Measurements from ENCODE around the gene TNFRSF8.

TNFRSF8 gene

GRCh38 chr1:12140016-12140415 lies 76.9 kb downstream of the TNFRSF8 start:
- FAIRE-seq (no peak), DNase-seq (ENCODE audit: insufficient read length, low spot score) (no peak)

GRCh38 chr1:12140515-12141162 lies 77.5 kb downstream of the TNFRSF8 start:
- FAIRE-seq, result no peak
- no peak for DNase-seq (ENCODE audit: insufficient read length, low spot score)

- DNase-seq (ENCODE audit: insufficient read length, low spot score), result no peak
- FAIRE-seq, result no peak
Observed at GRCh38 chr1:12141163-12141850, 78.2 kb downstream of the TNFRSF8 start.

- DNase-seq (ENCODE audit: insufficient read length, low spot score), result no peak
Observed at GRCh38 chr1:12142141-12142823, 79.2 kb downstream of the TNFRSF8 start.

GRCh38 chr1:12142891-12143630 lies 80.0 kb downstream of the TNFRSF8 start:
- FAIRE-seq (no peak), DNase-seq (ENCODE audit: insufficient read length, low spot score) (no peak)

More at GRCh38 chr1:12142141-12142823, 79.2 kb downstream of the TNFRSF8 start:
- FAIRE-seq, result no peak

- DNase-seq (ENCODE audit: insufficient read length, low spot score) (peak; percentile 83), FAIRE-seq (peak; percentile 76)
Observed at GRCh38 chr1:12143631-12144155, 80.6 kb downstream of the TNFRSF8 start.

GRCh38 chr1:12144236-12144635 lies 81.1 kb downstream of the TNFRSF8 start:
- FAIRE-seq (no peak), DNase-seq (ENCODE audit: insufficient read length, low spot score) (no peak)

- FAIRE-seq, result no peak
- no peak for DNase-seq (ENCODE audit: insufficient read length, low spot score)
Observed at GRCh38 chr1:12144969-12145368, 81.9 kb downstream of the TNFRSF8 start.

- FAIRE-seq, result no peak
Observed at GRCh38 chr1:12145616-12146342, 82.7 kb downstream of the TNFRSF8 start.

GRCh38 chr1:12146343-12147112 lies 83.4 kb downstream of the TNFRSF8 start:
- FAIRE-seq, result no peak

More at GRCh38 chr1:12145616-12146342, 82.7 kb downstream of the TNFRSF8 start:
- DNase-seq (ENCODE audit: insufficient read length, low spot score), result no peak

GRCh38 chr1:12147201-12147701 lies 84.1 kb downstream of the TNFRSF8 start:
- no peak for FAIRE-seq
- no peak for DNase-seq (ENCODE audit: insufficient read length, low spot score)

More at GRCh38 chr1:12146343-12147112, 83.4 kb downstream of the TNFRSF8 start:
- DNase-seq (ENCODE audit: insufficient read length, low spot score), result no peak

GRCh38 chr1:12148160-12148957 lies 85.3 kb downstream of the TNFRSF8 start:
- DNase-seq (ENCODE audit: insufficient read length, low spot score) (no peak), FAIRE-seq (no peak)

- no peak for FAIRE-seq
- DNase-seq (ENCODE audit: insufficient read length, low spot score), result no peak
Observed at GRCh38 chr1:12148958-12149790, 86.1 kb downstream of the TNFRSF8 start.

GRCh38 chr1:12149791-12150175 lies 86.7 kb downstream of the TNFRSF8 start:
- no peak for DNase-seq (ENCODE audit: insufficient read length, low spot score)
- no peak for FAIRE-seq

- no peak for FAIRE-seq
- no peak for DNase-seq (ENCODE audit: insufficient read length, low spot score)
Observed at GRCh38 chr1:12150456-12151200, 87.5 kb downstream of the TNFRSF8 start.

- no peak for DNase-seq (ENCODE audit: insufficient read length, low spot score)
- no peak for FAIRE-seq
Observed at GRCh38 chr1:12151465-12151864, 88.4 kb downstream of the TNFRSF8 start.
